Measurements from ENCODE around the gene ZNF280D. TPM values are rescaled to one million over a fixed set of nuclear protein-coding genes. Genes with fewer than 3 reads are reported as not detected.

The ZNF280D gene
- total and polyA plus RNA-seq, 2 of the 4 experiments (the other 2 are of a cell fraction): 8.3 to 21.0 TPM

DNA sequence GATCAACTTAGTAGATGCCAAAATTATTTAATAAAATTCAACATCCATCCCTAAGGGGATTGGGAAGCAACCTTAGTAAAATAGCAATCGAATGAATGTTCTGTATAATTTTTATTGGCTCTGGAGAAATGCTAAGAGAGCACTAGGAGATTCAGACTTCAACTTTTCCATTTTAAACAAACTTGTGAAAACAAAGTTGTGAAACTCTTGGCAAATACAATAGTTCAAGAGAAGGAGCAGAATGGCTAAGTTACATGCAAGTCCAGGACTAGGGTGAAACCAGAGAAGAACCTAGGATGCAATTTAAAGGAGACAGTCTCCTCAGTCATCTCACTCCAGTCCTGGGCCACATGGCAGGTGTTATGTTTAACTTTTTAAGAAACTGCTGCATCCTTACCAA lies 16.7 kb upstream of the ZNF280D start:
- ChIA-PET POLR2A (ENCODE audit: unreplicated experiment) (interaction anchor here (0.7 kb wide), 1 partner anchor 549 kb away, joined by 3 read pairs; no protein-coding TSS in a partner anchor), CTCF (no interaction called here)
- in situ Hi-C loops (cut with MboI; ENCODE audit: low sequenced_read_pairs): no loop called here
- Histone ChIP-seq H3K9me1 (ENCODE audit: insufficient read depth, low read length) (peaks cover under 1% of the 10 kb centered on the region; the same call in 1 of the 2 replicates), H2AK5ac (ENCODE audit: low read depth, low read length) (no peak overlapping the region), H2AK9ac (replicated peaks; ENCODE audit: low read depth, low read length, poor library complexity) (no peak overlapping the region), H3K4me2 (ENCODE audit: low read depth, low read length) (no peak overlapping the region), H3K56ac (ENCODE audit: extremely low read depth, insufficient read depth, low read length) (no peak overlapping the region), H3K4ac (ENCODE audit: low read depth, low read length) (no peak overlapping the region), H3K4me3 (ENCODE audit: insufficient read depth, low read depth, low read length) (no peak overlapping the region), H3K4me1 (ENCODE audit: control insufficient read depth, insufficient read depth, low read length) (peaks cover under 1% of the 10 kb centered on the region), H3K18ac (ENCODE audit: low read depth, low read length) (no peak overlapping the region), H3K27me3 (ENCODE audit: control insufficient read depth, insufficient read depth, low read length) (no peaks in the 10 kb centered on the region), H3K9me3 (ENCODE audit: control insufficient read depth, insufficient read depth, low read length) (no peaks in the 10 kb centered on the region), H3K27ac (ENCODE audit: insufficient read depth, low read length) (no peak overlapping the region), H4K91ac (ENCODE audit: insufficient read depth, low read depth, low read length) (no peak overlapping the region), H4K20me1 (ENCODE audit: insufficient read depth, low read length) (no peaks in the 10 kb centered on the region), H2BK20ac (ENCODE audit: low read depth, low read length) (no peak overlapping the region), H2BK15ac (ENCODE audit: low read depth, low read length) (no peak overlapping the region), H3K14ac (replicated peaks; ENCODE audit: low read depth, low read length) (no peak overlapping the region), H4K8ac (ENCODE audit: low read depth in 2 of 2, low read length in 2 of 2) (no peak overlapping the region), H4K5ac (ENCODE audit: low read depth, low read length) (no peak overlapping the region), H2BK120ac (ENCODE audit: low read depth, low read length) (no peak overlapping the region), H3K36me3 (ENCODE audit: control insufficient read depth, insufficient read depth, low read length) (no peaks in the 10 kb centered on the region), H2BK5ac (ENCODE audit: low read depth, low read length, poor library complexity, severe bottlenecking) (no peak overlapping the region), H2AFZ (replicated peaks; ENCODE audit: low read length, poor library complexity) (no peak overlapping the region), H3K9ac (ENCODE audit: low read depth, low read length) (no peak overlapping the region), H3K79me1 (ENCODE audit: low read depth in 1 of 2, low read length in 2 of 2) (no peaks in the 10 kb centered on the region), H3K23ac (ENCODE audit: low read depth, low read length) (peak overlapping the region; percentile 2; the same call in 1 of the 2 replicates)
- DNase-seq (peak; percentile 43), ATAC-seq (ENCODE audit: low read depth) (peak; percentile 56)
- BruUV-seq (replicated peaks): no TSS peak
- no peak for TF ChIP-seq RFX5 (IDR thresholded peaks at IDR 0.05; ENCODE audit: low read depth, low read length)
- no peak for TF ChIP-seq MAZ (IDR thresholded peaks at IDR 0.05; ENCODE audit: borderline replicate concordance, low read depth, low read length)
- no peak for TF ChIP-seq POLR2A (IDR thresholded peaks at IDR 0.05; ENCODE audit: low read depth, low read length)
- no peak for TF ChIP-seq RCOR1 (IDR thresholded peaks at IDR 0.05; ENCODE audit: insufficient replicate concordance, low read length)
- intact Hi-C loops (cut with micrococcal nuclease): no loop called here
- dilution Hi-C loops (cut with HindIII; ENCODE audit: low sequenced_read_pairs, unreplicated experiment): no loop called here
- no CpG with 5 or more reads among the region's 1 CpG for WGBS, 2 experiments (ENCODE audit: extremely low coverage in 2 of 2, insufficient read length in 1 of 2)
